K562 (cell line): ENCODE results near the gene CD164L2.

Experiments used
- ETV5 ChIP-seq: sonication (generic); formaldehyde crosslinking; IDR thresholded peaks from 2 replicates; pipeline ENCODE4 v1.4.0; 2020; ENCODE audit warnings: low read depth, mild to moderate bottlenecking, missing genetic modification reagents
- L3MBTL2 ChIP-seq: fragments of 450-650 bp; IDR thresholded peaks from 2 replicates; pipeline ENCODE4 v1.6.1; 2016; ENCODE audit warnings: mild to moderate bottlenecking, moderate library complexity
- PRPF4 ChIP-seq: fragments of 200-400 bp; formaldehyde crosslinking; IDR thresholded peaks from one replicate; pipeline ENCODE4 v1.6.1; 2017; ENCODE audit warnings: low read length, low read depth, mild to moderate bottlenecking; ENCODE audit not compliant: insufficient read depth, poor library complexity, severe bottlenecking
- ZNF146 ChIP-seq: IDR thresholded peaks from one replicate; pipeline ENCODE4 v1.6.1; 2018; ENCODE audit warnings: missing compliant biosample characterization; ENCODE audit not compliant: unreplicated experiment
- ZNF583 ChIP-seq: fragments of 250-450 bp; sonication (Bioruptor Pico); IDR thresholded peaks from 2 replicates; pipeline ENCODE4 v1.4.0; 2020
- ZNF76 ChIP-seq: fragments of 250-450 bp; sonication (Bioruptor Pico); IDR thresholded peaks from 2 replicates; pipeline ENCODE4 v1.4.0; 2020; ENCODE audit warnings: mild to moderate bottlenecking, moderate library complexity, borderline replicate concordance
- ZNF780A ChIP-seq: fragments of 250-450 bp; sonication (Bioruptor Pico); IDR thresholded peaks from 2 replicates; pipeline ENCODE4 v1.5.0; 2021; ENCODE audit warnings: mild to moderate bottlenecking
- TF ChIP-seq, protein P1 (sequence below): sonication (generic); formaldehyde crosslinking; IDR thresholded peaks from 2 replicates; pipeline ENCODE4 v1.9.0; 2022; ENCODE audit warnings: mild to moderate bottlenecking, missing genetic modification reagents
- TF ChIP-seq, protein P2 (sequence below): fragments of 250-450 bp; sonication (Bioruptor Pico); IDR thresholded peaks from 2 replicates; pipeline ENCODE4 v1.8.0; 2021; ENCODE audit warnings: borderline replicate concordance, mild to moderate bottlenecking, moderate library complexity; ENCODE audit not compliant: poor library complexity, severe bottlenecking

DNA sequence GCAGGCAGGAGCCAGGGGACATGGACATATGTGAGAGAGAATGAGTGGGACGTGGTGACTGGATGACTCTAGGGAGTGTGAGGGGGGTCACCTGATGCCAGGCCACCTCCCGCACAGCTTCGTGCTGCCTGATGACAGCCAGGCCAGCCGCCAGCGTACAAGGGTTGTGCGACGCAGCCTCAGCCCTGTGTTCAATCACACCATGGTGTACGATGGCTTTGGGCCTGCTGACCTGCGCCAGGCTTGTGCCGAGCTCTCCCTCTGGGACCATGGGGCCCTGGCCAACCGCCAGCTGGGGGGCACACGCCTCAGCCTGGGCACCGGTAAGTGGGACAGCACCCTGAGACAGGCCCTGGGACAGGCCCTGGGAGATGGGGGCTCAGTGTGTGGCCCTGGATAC lies 30.0 kb downstream of the CD164L2 start:
- TF ChIP-seq ZNF146 (CRISPR knock-in tag) (no peak), L3MBTL2 (no peak), ZNF780A (CRISPR knock-in tag) (no peak), PRPF4 (no peak), ZNF76 (no peak), ETV5 (CRISPR knock-in tag) (no peak), ZNF583 (no peak)
- TF ChIP-seq, protein P1, sequence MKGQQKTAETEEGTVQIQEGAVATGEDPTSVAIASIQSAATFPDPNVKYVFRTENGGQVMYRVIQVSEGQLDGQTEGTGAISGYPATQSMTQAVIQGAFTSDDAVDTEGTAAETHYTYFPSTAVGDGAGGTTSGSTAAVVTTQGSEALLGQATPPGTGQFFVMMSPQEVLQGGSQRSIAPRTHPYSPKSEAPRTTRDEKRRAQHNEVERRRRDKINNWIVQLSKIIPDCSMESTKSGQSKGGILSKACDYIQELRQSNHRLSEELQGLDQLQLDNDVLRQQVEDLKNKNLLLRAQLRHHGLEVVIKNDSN (CRISPR knock-in tag) = no peak
- TF ChIP-seq, protein P2, sequence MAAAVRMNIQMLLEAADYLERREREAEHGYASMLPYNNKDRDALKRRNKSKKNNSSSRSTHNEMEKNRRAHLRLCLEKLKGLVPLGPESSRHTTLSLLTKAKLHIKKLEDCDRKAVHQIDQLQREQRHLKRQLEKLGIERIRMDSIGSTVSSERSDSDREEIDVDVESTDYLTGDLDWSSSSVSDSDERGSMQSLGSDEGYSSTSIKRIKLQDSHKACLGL (CRISPR knock-in tag) = no peak
